HL-60 (cell line): ENCODE results near the gene HTR3E.

Experiments used
- CTCF ChIP-seq: IDR thresholded peaks from one replicate; pipeline ENCODE4 v1.5.1; 2011; ENCODE audit warnings: low read length, control low read depth, inconsistent platforms; ENCODE audit not compliant: insufficient read depth
- POLR2AphosphoS5 ChIP-seq: IDR thresholded peaks from 2 replicates; pipeline ENCODE4 v1.6.1; 2012; ENCODE audit warnings: low read depth
- REST ChIP-seq: IDR thresholded peaks from 2 replicates; pipeline ENCODE4 v1.6.1; 2012; ENCODE audit warnings: low read depth; ENCODE audit not compliant: insufficient replicate concordance

- TF ChIP-seq CTCF = no peak
- TF ChIP-seq REST = no peak
- no peak for TF ChIP-seq POLR2AphosphoS5
These were observed 14.4 kb upstream of the HTR3E start for GRCh38 chr3:184082465-184082864.
